ENCODE results near the gene MICU2. TPM values are rescaled to one million over a fixed set of nuclear protein-coding genes. Genes with fewer than 3 reads are reported as not detected.

Gene MICU2
- total and polyA plus RNA-seq, 10 of the 15 experiments (the other 5 are each of a cell fraction or from before 2014, with no cell fraction given): 17.7 to 56.6 (median 43.8) TPM

DNA sequence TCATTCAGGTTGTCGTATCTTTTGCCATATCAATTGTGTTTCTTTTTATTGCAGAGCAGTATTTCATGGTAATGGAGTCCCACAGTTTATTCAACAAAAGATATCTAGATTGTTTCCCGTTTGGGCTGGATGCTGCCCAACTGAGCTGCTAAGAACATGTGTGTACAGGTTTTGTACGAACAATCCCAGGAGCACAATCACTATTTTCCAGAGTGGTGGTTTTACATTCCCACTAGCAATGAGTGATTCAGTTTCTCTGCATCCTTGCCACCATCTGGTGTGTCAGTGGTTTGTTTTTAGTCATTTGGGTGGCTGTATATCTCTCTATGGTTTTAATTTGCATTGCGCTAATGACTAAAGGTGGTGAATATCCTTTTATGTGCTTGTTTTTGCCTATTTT, 92.1 kb downstream of the MICU2 start (continued):
- TF ChIP-seq, protein P1, sequence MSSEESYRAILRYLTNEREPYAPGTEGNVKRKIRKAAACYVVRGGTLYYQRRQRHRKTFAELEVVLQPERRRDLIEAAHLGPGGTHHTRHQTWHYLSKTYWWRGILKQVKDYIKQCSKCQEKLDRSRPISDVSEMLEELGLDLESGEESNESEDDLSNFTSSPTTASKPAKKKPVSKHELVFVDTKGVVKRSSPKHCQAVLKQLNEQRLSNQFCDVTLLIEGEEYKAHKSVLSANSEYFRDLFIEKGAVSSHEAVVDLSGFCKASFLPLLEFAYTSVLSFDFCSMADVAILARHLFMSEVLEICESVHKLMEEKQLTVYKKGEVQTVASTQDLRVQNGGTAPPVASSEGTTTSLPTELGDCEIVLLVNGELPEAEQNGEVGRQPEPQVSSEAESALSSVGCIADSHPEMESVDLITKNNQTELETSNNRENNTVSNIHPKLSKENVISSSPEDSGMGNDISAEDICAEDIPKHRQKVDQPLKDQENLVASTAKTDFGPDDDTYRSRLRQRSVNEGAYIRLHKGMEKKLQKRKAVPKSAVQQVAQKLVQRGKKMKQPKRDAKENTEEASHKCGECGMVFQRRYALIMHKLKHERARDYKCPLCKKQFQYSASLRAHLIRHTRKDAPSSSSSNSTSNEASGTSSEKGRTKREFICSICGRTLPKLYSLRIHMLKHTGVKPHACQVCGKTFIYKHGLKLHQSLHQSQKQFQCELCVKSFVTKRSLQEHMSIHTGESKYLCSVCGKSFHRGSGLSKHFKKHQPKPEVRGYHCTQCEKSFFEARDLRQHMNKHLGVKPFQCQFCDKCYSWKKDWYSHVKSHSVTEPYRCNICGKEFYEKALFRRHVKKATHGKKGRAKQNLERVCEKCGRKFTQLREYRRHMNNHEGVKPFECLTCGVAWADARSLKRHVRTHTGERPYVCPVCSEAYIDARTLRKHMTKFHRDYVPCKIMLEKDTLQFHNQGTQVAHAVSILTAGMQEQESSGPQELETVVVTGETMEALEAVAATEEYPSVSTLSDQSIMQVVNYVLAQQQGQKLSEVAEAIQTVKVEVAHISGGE (CRISPR knock-in tag; IDR thresholded peaks at IDR 0.05): no peak
- TF ChIP-seq TBL1XR1 (IDR thresholded peaks at IDR 0.05; ENCODE audit: low read depth, low read length) (no peak), SRF (IDR thresholded peaks at IDR 0.05; ENCODE audit: low read depth in 2 of 2, low read length in 2 of 2) (no peak), WRNIP1 (IDR thresholded peaks at IDR 0.05; ENCODE audit: borderline replicate concordance, low read depth, low read length) (no peak), SREBF2 (IDR thresholded peaks at IDR 0.05; ENCODE audit: low read length) (no peak), ETV6 (conservative IDR thresholded peaks at IDR 0.05 in 1 of 2, IDR thresholded peaks at IDR 0.05 in 1 of 2; ENCODE audit: borderline replicate concordance in 1 of 2, low read depth in 1 of 2) (no peak), RAD51 (IDR thresholded peaks at IDR 0.05) (no peak), ZNF217 (IDR thresholded peaks at IDR 0.05) (no peak)
- TF ChIP-seq, protein P2, sequence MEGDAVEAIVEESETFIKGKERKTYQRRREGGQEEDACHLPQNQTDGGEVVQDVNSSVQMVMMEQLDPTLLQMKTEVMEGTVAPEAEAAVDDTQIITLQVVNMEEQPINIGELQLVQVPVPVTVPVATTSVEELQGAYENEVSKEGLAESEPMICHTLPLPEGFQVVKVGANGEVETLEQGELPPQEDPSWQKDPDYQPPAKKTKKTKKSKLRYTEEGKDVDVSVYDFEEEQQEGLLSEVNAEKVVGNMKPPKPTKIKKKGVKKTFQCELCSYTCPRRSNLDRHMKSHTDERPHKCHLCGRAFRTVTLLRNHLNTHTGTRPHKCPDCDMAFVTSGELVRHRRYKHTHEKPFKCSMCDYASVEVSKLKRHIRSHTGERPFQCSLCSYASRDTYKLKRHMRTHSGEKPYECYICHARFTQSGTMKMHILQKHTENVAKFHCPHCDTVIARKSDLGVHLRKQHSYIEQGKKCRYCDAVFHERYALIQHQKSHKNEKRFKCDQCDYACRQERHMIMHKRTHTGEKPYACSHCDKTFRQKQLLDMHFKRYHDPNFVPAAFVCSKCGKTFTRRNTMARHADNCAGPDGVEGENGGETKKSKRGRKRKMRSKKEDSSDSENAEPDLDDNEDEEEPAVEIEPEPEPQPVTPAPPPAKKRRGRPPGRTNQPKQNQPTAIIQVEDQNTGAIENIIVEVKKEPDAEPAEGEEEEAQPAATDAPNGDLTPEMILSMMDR (IDR thresholded peaks at IDR 0.05 in 2 of 3, conservative IDR thresholded peaks at IDR 0.05 in 1 of 3; ENCODE audit: control insufficient read depth in 2 of 3, extremely low read depth in 1 of 3, insufficient read depth in 1 of 3, low read depth in 3 of 3, low read length in 3 of 3): no peak

Data from GM12878 (cell line).